Fibroblast of the aortic adventitia (primary cell): ENCODE results near the gene KDM7A. TPM values are rescaled to one million over a fixed set of nuclear protein-coding genes. Genes with fewer than 3 reads are reported as not detected.

Experiments used
- DNase-seq: peaks from one replicate; pipeline ENCODE4 v3.0.0-alpha.2; 2010; ENCODE audit warnings: low read depth
- H3K4me3 ChIP-seq: 2 replicates; pipeline ENCODE4 v1.5.1; 2011; ENCODE audit warnings: low read depth, mild to moderate bottlenecking, control low read depth, low read length, moderate library complexity
- CTCF ChIP-seq: IDR thresholded peaks from 2 replicates; pipeline ENCODE4 v1.5.1; 2011; ENCODE audit warnings: mild to moderate bottlenecking, low read length, control low read depth, inconsistent platforms; ENCODE audit not compliant: insufficient read depth
- total RNA-seq: library from RNA; depleted of rRNA; stranded (reverse); fragments of >200 nt; gene quantifications from 2 replicates; pipeline ENCODE4 v1.2.3, GENCODE V29; 2012; ENCODE audit warnings: low replicate concordance

Gene KDM7A
- 6.6 and 6.9 TPM in 2 replicates for total RNA-seq

- H3K4me3 ChIP-seq, result peak within 1 kb of the TSS; percentile 85
- no peak for TF ChIP-seq CTCF
- DNase-seq, result peak; percentile 84
These were observed at the start of gene KDM7A for GRCh38 chr7:140176811-140177702. Gene KDM7A (minus strand): TSS chr7:140176983. CDS start chr7:140176937, 46 bp downstream.

GRCh38 chr7:140225562-140226249, 48.9 kb upstream of the KDM7A start:
- H3K4me3 ChIP-seq, result no peak overlapping the region
- DNase-seq, result no peak
- no peak for TF ChIP-seq CTCF

GRCh38 chr7:140223515-140224221, 46.9 kb upstream of the KDM7A start:
- H3K4me3 ChIP-seq, result no peak overlapping the region

GRCh38 chr7:140222814-140223213, 46.0 kb upstream of the KDM7A start:
- no peak overlapping the region for H3K4me3 ChIP-seq
- DNase-seq, result no peak
- TF ChIP-seq CTCF, result no peak

More at GRCh38 chr7:140223515-140224221, 46.9 kb upstream of the KDM7A start:
- no peak for DNase-seq
- TF ChIP-seq CTCF, result no peak

- no peak overlapping the region for H3K4me3 ChIP-seq
- no peak for DNase-seq
- no peak for TF ChIP-seq CTCF
These were observed 43.1 kb upstream of the KDM7A start for GRCh38 chr7:140219672-140220524.

- TF ChIP-seq CTCF, result no peak
- no peak overlapping the region for H3K4me3 ChIP-seq
- DNase-seq, result no peak
These were observed 41.9 kb upstream of the KDM7A start for GRCh38 chr7:140218656-140219055.
